PFSK-1 (cell line): Measurements from ENCODE around the gene TMEM132D.

ENCODE experiments used
- FOXP2 ChIP-seq: optimal IDR thresholded peaks from 2 replicates; pipeline ENCODE3; 2011; ENCODE audit warnings: borderline replicate concordance, control low read depth, inconsistent platforms; ENCODE audit not compliant: insufficient read depth; ENCODE audit errors: extremely low read length, extremely low read depth
- POLR2AphosphoS5 ChIP-seq: IDR thresholded peaks from 2 replicates; pipeline ENCODE4 v1.6.1; 2012; ENCODE audit warnings: low read depth, mild to moderate bottlenecking, control low read depth, low read length, moderate library complexity
- REST ChIP-seq, 2 experiments: IDR thresholded peaks; 2 replicates each; pipeline versions ENCODE4 v1.6.1 to v1.8.0; 2011 to 2012; ENCODE audit warnings: low read depth in 2 of 2, low read length in 2 of 2, control low read depth in 1 of 2, inconsistent platforms in 1 of 2, mild to moderate bottlenecking in 1 of 2, moderate library complexity in 1 of 2; ENCODE audit not compliant: insufficient read depth in 1 of 2
- SIN3A ChIP-seq: IDR thresholded peaks from 2 replicates; pipeline ENCODE4 v1.6.1; 2012; ENCODE audit warnings: mild to moderate bottlenecking, low read length, moderate library complexity, borderline replicate concordance; ENCODE audit not compliant: insufficient read depth
- TAF1 ChIP-seq: IDR thresholded peaks from 2 replicates; pipeline ENCODE4 v1.6.1; 2012; ENCODE audit warnings: low read length, control low read depth, borderline replicate concordance; ENCODE audit not compliant: insufficient read depth

TMEM132D gene

GRCh38 chr12:129530984-129531383, 372.8 kb downstream of the TMEM132D start:
- TF ChIP-seq SIN3A (no peak), POLR2AphosphoS5 (no peak), TAF1 (no peak), FOXP2 (no peak), REST (IDR thresholded peaks at IDR 0.05; ENCODE audit: insufficient read depth in 1 of 2, low read depth in 2 of 2, low read length in 2 of 2) (no peak)

- TF ChIP-seq TAF1 (no peak), REST (IDR thresholded peaks at IDR 0.05; ENCODE audit: insufficient read depth in 1 of 2, low read depth in 2 of 2, low read length in 2 of 2) (no peak), FOXP2 (no peak), POLR2AphosphoS5 (no peak), SIN3A (no peak)
Measured at GRCh38 chr12:129530517-129530916, 373.3 kb downstream of the TMEM132D start.

GRCh38 chr12:129527506-129527905, 376.3 kb downstream of the TMEM132D start:
- TF ChIP-seq POLR2AphosphoS5 (no peak), REST (IDR thresholded peaks at IDR 0.05; ENCODE audit: insufficient read depth in 1 of 2, low read depth in 2 of 2, low read length in 2 of 2) (no peak), TAF1 (no peak), SIN3A (no peak), FOXP2 (no peak)

GRCh38 chr12:129523621-129524020, 380.2 kb downstream of the TMEM132D start:
- no peak for TF ChIP-seq POLR2AphosphoS5
- no peak for TF ChIP-seq FOXP2

GRCh38 chr12:129520739-129521138, 383.1 kb downstream of the TMEM132D start:
- no peak for TF ChIP-seq FOXP2
- no peak for TF ChIP-seq SIN3A
- TF ChIP-seq TAF1: no peak
- no peak for TF ChIP-seq REST (IDR thresholded peaks at IDR 0.05; ENCODE audit: insufficient read depth in 1 of 2, low read depth in 2 of 2, low read length in 2 of 2)
- no peak for TF ChIP-seq POLR2AphosphoS5

- TF ChIP-seq REST (IDR thresholded peaks at IDR 0.05; ENCODE audit: insufficient read depth in 1 of 2, low read depth in 2 of 2, low read length in 2 of 2): no peak
Measured at GRCh38 chr12:129503802-129504201, 400.0 kb downstream of the TMEM132D start.
